ENCODE results near the gene ITGAV. TPM values are rescaled to one million over a fixed set of nuclear protein-coding genes. Genes with fewer than 3 reads are reported as not detected.

Gene ITGAV
- total and polyA plus RNA-seq, 4 donors = 6.6 to 31.3 (median 12.0) TPM

- no peak for TF ChIP-seq RAD21 (IDR thresholded peaks at IDR 0.05)
- Histone ChIP-seq H3K4me3 (ENCODE audit: low read depth in 1 of 3, low read length in 3 of 3) (no peak overlapping the region), H3K9ac (ENCODE audit: low read depth in 1 of 2, low read length in 2 of 2) (no peak overlapping the region), H3K36me3 (ENCODE audit: control insufficient read depth in 4 of 4, insufficient read depth in 3 of 4, low read depth in 1 of 4, low read length in 3 of 4) (no peaks in the 10 kb centered on the region), H3K27me3 (ENCODE audit: control insufficient read depth in 4 of 4, insufficient read depth in 4 of 4, low read length in 3 of 4) (no peaks in the 10 kb centered on the region), H3K9me3 (ENCODE audit: control insufficient read depth in 4 of 4, low read length in 3 of 4) (no peaks in the 10 kb centered on the region), H3K4me1 (ENCODE audit: control insufficient read depth in 4 of 4, insufficient read depth in 4 of 4, low read length in 3 of 4) (no peaks in the 10 kb centered on the region), H3K27ac (ENCODE audit: low read depth in 1 of 2, low read length in 2 of 2) (no peak overlapping the region)
- DNase-seq (ENCODE audit: low spot score) = no peak
- 65% methylated on average over 2 of the region's 2 CpGs for WGBS
Measured at GRCh38 chr2:186714611-186715010, 124.8 kb downstream of the ITGAV start.

GRCh38 chr2:186716004-186716403, 126.1 kb downstream of the ITGAV start:
- H3K27ac ChIP-seq (ENCODE audit: low read depth in 1 of 2, low read length in 2 of 2) = no peak overlapping the region
- no peaks in the 10 kb centered on the region for H3K27me3 ChIP-seq (ENCODE audit: control insufficient read depth in 4 of 4, insufficient read depth in 4 of 4, low read length in 3 of 4)
- H3K9ac ChIP-seq (ENCODE audit: low read depth in 1 of 2, low read length in 2 of 2) = no peak overlapping the region
- no peaks in the 10 kb centered on the region for H3K36me3 ChIP-seq (ENCODE audit: control insufficient read depth in 4 of 4, insufficient read depth in 3 of 4, low read depth in 1 of 4, low read length in 3 of 4)
- DNase-seq (ENCODE audit: low spot score) = no peak
- no peaks in the 10 kb centered on the region for H3K9me3 ChIP-seq (ENCODE audit: control insufficient read depth in 4 of 4, low read length in 3 of 4)
- no peak overlapping the region for H3K4me3 ChIP-seq (ENCODE audit: low read depth in 1 of 3, low read length in 3 of 3)
- 87% methylated on average over 1 of the region's 1 CpG for WGBS
- TF ChIP-seq CTCF (IDR thresholded peaks at IDR 0.05; ENCODE audit: low read depth, low read length, missing input control) (no peak), RAD21 (IDR thresholded peaks at IDR 0.05) (no peak), JUND (IDR thresholded peaks at IDR 0.05) (no peak), GABPA (IDR thresholded peaks at IDR 0.05 in 1 of 2, conservative IDR thresholded peaks at IDR 0.05 in 1 of 2) (no peak), HNF4G (IDR thresholded peaks at IDR 0.05) (no peak), TAF1 (conservative IDR thresholded peaks at IDR 0.05) (no peak), RXRA (IDR thresholded peaks at IDR 0.05) (no peak), FOXA1 (IDR thresholded peaks at IDR 0.05) (no peak), EGR1 (IDR thresholded peaks at IDR 0.05; ENCODE audit: low read depth in 2 of 2) (no peak), FOXA2 (IDR thresholded peaks at IDR 0.05) (no peak), NR2F2 (IDR thresholded peaks at IDR 0.05) (no peak), SP1 (IDR thresholded peaks at IDR 0.05) (no peak), HNF4A (conservative IDR thresholded peaks at IDR 0.05) (no peak), YY1 (IDR thresholded peaks at IDR 0.05) (no peak), ATF3 (IDR thresholded peaks at IDR 0.05) (no peak)
- TF ChIP-seq, protein P1, sequence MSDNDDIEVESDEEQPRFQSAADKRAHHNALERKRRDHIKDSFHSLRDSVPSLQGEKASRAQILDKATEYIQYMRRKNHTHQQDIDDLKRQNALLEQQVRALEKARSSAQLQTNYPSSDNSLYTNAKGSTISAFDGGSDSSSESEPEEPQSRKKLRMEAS (IDR thresholded peaks at IDR 0.05) = no peak
- TF ChIP-seq, protein P2, sequence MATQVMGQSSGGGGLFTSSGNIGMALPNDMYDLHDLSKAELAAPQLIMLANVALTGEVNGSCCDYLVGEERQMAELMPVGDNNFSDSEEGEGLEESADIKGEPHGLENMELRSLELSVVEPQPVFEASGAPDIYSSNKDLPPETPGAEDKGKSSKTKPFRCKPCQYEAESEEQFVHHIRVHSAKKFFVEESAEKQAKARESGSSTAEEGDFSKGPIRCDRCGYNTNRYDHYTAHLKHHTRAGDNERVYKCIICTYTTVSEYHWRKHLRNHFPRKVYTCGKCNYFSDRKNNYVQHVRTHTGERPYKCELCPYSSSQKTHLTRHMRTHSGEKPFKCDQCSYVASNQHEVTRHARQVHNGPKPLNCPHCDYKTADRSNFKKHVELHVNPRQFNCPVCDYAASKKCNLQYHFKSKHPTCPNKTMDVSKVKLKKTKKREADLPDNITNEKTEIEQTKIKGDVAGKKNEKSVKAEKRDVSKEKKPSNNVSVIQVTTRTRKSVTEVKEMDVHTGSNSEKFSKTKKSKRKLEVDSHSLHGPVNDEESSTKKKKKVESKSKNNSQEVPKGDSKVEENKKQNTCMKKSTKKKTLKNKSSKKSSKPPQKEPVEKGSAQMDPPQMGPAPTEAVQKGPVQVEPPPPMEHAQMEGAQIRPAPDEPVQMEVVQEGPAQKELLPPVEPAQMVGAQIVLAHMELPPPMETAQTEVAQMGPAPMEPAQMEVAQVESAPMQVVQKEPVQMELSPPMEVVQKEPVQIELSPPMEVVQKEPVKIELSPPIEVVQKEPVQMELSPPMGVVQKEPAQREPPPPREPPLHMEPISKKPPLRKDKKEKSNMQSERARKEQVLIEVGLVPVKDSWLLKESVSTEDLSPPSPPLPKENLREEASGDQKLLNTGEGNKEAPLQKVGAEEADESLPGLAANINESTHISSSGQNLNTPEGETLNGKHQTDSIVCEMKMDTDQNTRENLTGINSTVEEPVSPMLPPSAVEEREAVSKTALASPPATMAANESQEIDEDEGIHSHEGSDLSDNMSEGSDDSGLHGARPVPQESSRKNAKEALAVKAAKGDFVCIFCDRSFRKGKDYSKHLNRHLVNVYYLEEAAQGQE (IDR thresholded peaks at IDR 0.05) = no peak
- TF ChIP-seq, protein P3, sequence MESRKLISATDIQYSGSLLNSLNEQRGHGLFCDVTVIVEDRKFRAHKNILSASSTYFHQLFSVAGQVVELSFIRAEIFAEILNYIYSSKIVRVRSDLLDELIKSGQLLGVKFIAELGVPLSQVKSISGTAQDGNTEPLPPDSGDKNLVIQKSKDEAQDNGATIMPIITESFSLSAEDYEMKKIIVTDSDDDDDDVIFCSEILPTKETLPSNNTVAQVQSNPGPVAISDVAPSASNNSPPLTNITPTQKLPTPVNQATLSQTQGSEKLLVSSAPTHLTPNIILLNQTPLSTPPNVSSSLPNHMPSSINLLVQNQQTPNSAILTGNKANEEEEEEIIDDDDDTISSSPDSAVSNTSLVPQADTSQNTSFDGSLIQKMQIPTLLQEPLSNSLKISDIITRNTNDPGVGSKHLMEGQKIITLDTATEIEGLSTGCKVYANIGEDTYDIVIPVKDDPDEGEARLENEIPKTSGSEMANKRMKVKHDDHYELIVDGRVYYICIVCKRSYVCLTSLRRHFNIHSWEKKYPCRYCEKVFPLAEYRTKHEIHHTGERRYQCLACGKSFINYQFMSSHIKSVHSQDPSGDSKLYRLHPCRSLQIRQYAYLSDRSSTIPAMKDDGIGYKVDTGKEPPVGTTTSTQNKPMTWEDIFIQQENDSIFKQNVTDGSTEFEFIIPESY (IDR thresholded peaks at IDR 0.05) = no peak
- H3K4me1 ChIP-seq (ENCODE audit: control insufficient read depth in 4 of 4, insufficient read depth in 4 of 4, low read length in 3 of 4) = no peaks in the 10 kb centered on the region

Measured in liver (tissue), 9 donors.